Measurements from ENCODE around the gene NUP160. TPM values are rescaled to one million over a fixed set of nuclear protein-coding genes. Genes with fewer than 3 reads are reported as not detected.
"Not testable (repeated sequence)": the region's sequence is repeated elsewhere in the genome, so short reads cannot be mapped to it uniquely, and the experiment has no call there.

The NUP160 gene
- total RNA-seq, 1 experiment from 2014 or later: 18.5 TPM

DNA sequence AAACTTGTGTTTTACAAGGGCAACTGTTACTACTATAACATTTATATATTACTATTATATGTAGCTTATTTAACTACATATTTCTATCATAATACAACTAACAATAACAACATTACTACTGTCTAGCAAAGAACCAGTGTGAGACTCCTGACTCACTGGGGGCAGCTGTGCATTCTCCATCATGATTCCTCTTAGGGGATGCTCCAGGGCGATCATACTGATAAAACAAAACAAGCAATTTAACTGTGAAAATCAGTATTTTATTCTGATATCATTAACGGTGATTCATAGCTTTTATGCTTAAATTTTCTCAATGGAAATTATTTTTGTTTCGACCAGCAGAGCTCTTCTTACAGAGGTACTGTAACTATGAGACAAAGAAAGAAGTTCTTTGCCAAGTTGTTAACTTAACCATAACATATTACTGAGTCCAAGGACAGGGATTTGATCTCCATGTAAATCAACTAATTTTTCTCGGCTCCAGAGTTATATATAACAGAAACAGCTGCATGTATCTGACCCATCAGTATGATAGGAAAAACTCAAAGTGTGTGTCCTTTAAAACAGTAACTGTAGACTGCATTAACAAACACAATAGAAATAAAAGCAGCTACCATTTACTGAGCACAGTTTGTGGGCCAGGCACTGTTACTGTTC is 56.2 kb downstream of the NUP160 start:
- DNase-seq (ENCODE audit: low read depth): peak; percentile 62

GRCh38 chr11:47790017-47790416 is 58.1 kb downstream of the NUP160 start:
- DNase-seq (ENCODE audit: low read depth): not testable (repeated sequence)

DNA sequence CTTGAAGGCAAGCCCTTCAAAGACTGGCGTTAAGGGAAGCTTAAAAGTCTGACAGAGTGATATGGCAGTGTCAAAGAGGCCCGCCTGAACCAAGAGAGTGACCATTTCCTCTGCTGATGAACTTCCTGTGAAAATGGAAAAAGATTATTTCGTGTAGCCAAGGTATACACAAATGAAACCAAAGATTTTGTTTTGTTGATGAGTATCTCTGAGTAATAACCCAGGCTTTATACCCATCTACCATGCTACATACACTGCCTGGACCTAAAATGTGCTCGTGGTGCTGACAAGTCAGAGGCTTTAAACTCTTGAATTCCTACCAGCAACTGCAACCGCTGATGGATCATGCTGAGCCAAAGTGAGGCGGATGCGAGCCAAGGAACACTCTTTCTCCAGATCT is 60.0 kb downstream of the NUP160 start:
- DNase-seq (ENCODE audit: low read depth): no peak

- DNase-seq (ENCODE audit: low read depth): peak; percentile 8
These were observed 61.8 kb downstream of the NUP160 start for GRCh38 chr11:47786373-47786772.

DNA sequence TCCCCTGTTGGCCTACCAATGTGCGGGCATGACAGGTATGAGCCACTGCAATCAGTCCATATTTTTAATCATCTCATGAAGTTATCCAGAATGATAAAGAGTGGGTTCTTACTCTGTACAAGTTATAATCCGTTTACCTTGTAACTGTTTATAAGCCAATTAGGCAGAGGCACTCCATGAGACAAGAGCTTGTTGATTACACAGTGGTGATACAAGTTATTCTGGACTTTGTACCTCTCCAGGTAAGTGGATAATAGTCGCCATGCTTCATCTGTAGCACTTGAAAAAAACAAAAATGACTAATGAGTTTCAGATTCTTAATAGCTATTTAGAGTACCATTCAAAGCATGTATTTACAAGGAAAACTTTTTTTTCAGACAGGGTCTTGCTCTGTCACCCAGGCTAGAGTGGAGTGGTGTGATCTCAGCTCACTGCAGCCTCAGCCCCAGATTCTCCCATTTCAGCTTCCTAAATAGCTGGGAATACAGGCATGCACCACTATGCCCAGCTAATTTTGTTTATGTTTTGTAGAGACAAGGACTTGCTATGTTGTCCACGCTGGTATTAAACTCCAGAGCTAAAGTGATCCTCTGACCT is 63.3 kb downstream of the NUP160 start:
- no peak for DNase-seq (ENCODE audit: low read depth)

- no peak for DNase-seq (ENCODE audit: low read depth)
These were observed 65.0 kb downstream of the NUP160 start for GRCh38 chr11:47783087-47783610.

DNA sequence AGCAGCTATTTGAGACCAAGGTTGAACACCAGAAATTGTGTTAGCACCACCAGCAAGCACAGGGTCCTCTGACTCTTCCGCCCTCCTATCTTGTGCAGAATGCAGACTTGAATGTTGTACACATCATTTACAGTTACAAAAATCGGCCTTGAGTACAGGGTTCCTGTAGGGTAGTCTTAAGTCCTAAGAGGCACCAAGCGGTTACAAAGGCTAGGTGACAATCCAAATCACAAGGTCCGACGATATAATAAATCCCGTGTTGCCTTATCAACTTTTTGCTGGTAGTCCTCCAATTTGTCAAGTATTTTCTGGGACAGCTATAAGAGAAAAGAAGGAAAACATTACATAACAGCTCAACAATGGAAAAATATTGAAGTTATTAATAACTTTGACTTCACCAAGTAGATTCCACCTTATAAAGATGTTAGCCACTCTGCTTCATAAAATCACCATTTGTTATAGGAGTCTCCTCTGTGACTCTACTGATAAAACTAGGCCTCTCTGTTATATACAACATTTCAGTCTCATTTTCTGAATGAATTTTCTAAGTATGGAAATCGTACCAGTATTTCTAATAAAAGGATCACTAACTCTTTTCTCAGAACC is 69.2 kb downstream of the NUP160 start:
- DNase-seq (ENCODE audit: low read depth): no peak

DNA sequence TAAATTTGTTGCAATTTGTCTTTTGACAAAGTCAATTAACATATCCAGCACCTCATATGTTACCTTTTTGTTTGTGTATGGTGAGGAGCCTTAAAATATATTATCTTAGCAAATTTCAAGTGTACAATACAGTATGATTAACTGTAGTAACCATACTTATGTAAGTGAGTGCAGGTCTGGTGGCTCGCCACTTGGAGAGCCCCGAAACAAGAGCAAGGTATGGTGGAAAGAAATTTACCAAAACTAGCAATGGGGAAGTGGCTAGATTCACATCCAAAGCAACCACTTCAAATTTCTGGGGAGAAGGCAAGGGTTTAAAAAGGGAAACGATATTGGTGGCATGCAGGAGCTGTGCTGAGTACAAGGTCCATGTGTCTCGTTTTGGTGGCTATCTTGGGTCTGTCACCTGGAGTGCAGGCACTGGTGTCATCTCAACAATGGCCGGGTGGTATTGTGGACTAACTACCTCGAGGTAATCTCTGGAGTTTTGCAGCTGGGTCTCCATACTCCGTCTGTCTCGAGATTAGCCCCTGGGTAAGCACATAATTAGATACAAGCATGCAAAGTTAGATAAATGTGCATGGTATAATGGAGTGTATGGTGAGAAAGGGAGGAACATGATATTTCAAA is 72.8 kb downstream of the NUP160 start:
- no peak for DNase-seq (ENCODE audit: low read depth)

GRCh38 chr11:47773882-47774281 is 74.3 kb downstream of the NUP160 start:
- DNase-seq (ENCODE audit: low read depth): no peak

DNA sequence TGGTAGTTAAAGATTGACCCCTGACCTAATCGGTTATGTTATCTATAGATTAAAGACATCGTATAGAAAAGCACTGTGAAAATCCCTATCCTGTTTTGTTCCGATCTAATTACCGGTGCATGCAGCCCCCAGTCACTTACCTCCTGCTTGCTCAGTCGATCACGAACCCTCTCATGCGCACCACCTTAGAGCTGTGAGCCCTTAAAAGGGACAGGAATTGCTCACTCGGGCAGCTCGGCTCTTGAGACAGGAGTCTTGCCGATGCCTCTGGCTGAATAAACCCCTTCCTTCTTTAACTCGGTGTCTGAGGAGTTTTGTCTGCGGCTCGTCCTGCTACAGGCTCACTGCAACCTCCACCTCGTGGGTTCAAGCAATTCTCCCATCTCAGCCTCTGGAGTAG is 78.6 kb downstream of the NUP160 start:
- not testable (repeated sequence) for DNase-seq (ENCODE audit: low read depth)

- peak; percentile 90 for DNase-seq (ENCODE audit: low read depth)
These were observed 80.0 kb downstream of the NUP160 start for GRCh38 chr11:47768101-47768612.

DNA sequence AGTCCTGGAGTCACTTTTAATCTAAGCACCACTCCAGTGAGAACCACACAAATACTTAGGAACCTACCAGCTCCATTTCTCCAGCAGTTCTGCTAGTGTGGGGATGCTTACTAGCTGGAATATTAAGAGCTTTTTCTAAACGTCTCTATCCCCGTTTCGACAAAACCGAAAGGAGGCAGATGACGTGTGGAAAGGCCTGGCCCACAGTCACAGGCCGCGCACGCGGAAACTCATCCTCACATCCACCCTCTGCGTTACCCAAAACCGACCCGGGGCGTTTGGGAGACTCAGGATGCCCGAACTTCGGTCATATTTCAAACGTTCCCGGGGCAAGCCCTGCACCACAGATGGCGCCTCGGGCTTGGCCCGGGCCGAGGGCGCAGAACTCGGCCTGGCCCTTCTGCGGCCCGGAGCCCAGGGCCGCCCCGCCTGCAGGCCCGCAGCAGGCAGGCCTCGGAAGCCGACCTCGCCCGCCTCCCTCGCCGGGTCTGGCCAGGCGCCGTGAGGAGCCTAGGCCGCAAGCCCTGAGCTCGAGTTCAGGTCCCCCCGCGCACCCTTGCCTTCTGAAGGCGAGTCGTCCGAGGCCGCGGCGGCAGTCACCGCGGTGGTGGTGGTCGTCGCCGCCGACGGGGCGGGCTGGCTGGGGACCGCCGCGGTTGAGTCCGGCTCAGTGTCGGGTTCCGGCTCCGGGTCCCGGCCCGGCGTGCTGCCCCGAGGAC is 81.5 kb downstream of the NUP160 start:
- DNase-seq (ENCODE audit: low read depth): peak; percentile 56

DNA sequence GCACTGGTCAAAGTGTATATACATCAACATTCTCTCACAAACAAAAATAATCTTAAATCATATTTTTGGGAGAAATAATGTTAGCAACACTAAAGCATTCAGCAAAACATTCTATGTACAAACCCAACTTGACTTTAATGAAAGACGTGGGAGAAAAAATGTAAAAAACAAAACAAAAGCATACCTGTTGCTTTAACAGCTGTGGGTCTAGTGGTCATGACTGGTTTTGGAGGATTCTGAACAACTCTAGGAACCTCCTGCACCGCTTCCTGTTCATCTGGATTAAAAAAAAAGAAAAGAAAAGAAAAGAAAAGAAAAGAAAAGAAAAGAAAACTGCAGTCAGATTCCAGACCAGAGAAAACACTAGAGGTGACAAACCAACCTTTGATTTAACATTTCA is 83.1 kb downstream of the NUP160 start:
- peak; percentile 18 for DNase-seq (ENCODE audit: low read depth)

GRCh38 chr11:47759291-47759690 is 88.9 kb downstream of the NUP160 start:
- DNase-seq (ENCODE audit: low read depth): not testable (repeated sequence)

- no peak for DNase-seq (ENCODE audit: low read depth)
These were observed 91.9 kb downstream of the NUP160 start for GRCh38 chr11:47756208-47756607.

- no peak for DNase-seq (ENCODE audit: low read depth)
These were observed 97.4 kb downstream of the NUP160 start for GRCh38 chr11:47750725-47751124.

- not testable (repeated sequence) for DNase-seq (ENCODE audit: low read depth)
These were observed 105.7 kb downstream of the NUP160 start for GRCh38 chr11:47742494-47742893.

- not testable (repeated sequence) for DNase-seq (ENCODE audit: low read depth)
These were observed 110.3 kb downstream of the NUP160 start for GRCh38 chr11:47737817-47738216.

DNA sequence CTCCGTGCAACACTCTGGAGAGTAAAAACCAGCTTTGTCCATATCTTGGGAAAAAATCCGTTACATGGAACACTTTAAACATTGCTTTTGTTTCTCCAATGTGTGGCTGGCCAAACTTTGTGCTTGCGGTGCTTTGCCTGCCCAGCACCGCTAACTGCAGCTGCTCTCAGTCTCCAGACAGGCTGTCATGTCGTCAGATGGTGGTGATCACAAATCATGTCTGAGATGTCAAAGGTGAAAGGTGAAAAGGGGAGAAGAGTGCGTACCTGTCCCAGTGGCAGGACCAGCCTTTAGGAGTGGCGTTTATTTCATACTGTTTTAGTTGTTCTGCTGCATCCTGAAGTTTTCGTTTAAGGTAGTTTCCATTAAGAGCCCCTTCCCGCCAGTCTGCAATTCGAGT is 115.9 kb downstream of the NUP160 start:
- DNase-seq (ENCODE audit: low read depth): no peak

DNA sequence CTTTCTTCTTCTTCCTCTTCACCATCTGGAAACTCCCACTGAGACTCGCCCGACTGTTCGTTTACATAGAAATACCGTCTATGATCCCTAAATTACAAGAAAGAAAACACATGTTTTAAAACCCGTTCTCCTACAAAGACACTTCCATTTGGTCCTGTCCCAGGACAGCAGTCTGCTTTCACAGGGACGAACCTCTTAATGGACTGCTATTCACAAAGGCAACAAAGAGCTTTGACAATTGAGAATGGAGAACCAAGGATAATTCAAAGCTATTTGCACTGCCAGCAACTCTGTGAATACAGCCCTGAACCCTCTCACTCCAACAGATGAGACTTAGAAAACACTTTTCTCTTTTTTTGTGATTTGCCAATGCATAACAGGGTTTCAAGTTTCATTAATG is 116.7 kb downstream of the NUP160 start:
- no peak for DNase-seq (ENCODE audit: low read depth)
